Muscle of leg (tissue), 11 donors: Measurements from ENCODE around the gene AQP7. TPM values are rescaled to one million over a fixed set of nuclear protein-coding genes. Genes with fewer than 3 reads are reported as not detected.

Experiments
- DNase-seq: peaks from one replicate; pipeline ENCODE4 v3.0.0; 2013
- H3K27ac ChIP-seq: one replicate; pipeline ENCODE4 v1.5.1; 2013; ENCODE audit warnings: mild to moderate bottlenecking, low read length, control low read depth
- H3K27me3 ChIP-seq: one replicate; pipeline ENCODE4 v1.6.1; 2013; ENCODE audit warnings: low read length; ENCODE audit not compliant: control insufficient read depth, insufficient read depth
- H3K36me3 ChIP-seq: one replicate; pipeline ENCODE4 v1.6.1; 2013; ENCODE audit warnings: low read length; ENCODE audit not compliant: control insufficient read depth, insufficient read depth
- H3K4me1 ChIP-seq: one replicate; pipeline ENCODE4 v1.6.1; 2013; ENCODE audit warnings: low read length; ENCODE audit not compliant: control insufficient read depth, insufficient read depth
- H3K4me3 ChIP-seq: one replicate; pipeline ENCODE4 v1.5.1; 2013; ENCODE audit warnings: low read length, control low read depth
- H3K9me3 ChIP-seq: replicated peaks from 2 replicates; pipeline ENCODE4 v1.6.1; 2013; ENCODE audit warnings: low read depth, low read length; ENCODE audit not compliant: control insufficient read depth
- WGBS: methylation state at CpG from one replicate; pipeline ENCODE4 v1.1.5; 2013; ENCODE audit warnings: missing lambda C conversion rate; ENCODE audit not compliant: insufficient coverage; 5-methylcytosine and 5-hydroxymethylcytosine counted together
- polyA plus RNA-seq, 8 donors: library from polyadenylated mRNA; unstranded; fragments of 120-200 nt; gene quantifications; one replicate each; pipeline versions ENCODE4 v1.2.1 to v1.2.3, GENCODE V29; 2013; ENCODE audit warnings: inconsistent platforms in 1 of 8, low replicate concordance in 1 of 8; ENCODE audit not compliant: insufficient read length in 8 of 8, insufficient read depth in 1 of 8
- total RNA-seq: library from RNA; stranded (reverse); fragments of 120-200 nt; gene quantifications from one replicate; pipeline ENCODE4 v1.2.4, GENCODE V29; 2013

AQP7 gene
- total and polyA plus RNA-seq, 9 donors: 0.93 to 4.4 (median 1.5) TPM

GRCh38 chr9:33354651-33355211, 47.6 kb downstream of the AQP7 start:
- H3K4me1 ChIP-seq: peaks cover 10% of the 10 kb centered on the region
- H3K27ac ChIP-seq: peak overlapping the region; percentile 55
- WGBS: 76% methylated on average over 5 of the region's 5 CpGs
- no peaks in the 10 kb centered on the region for H3K9me3 ChIP-seq
- H3K4me3 ChIP-seq: no peak overlapping the region
- no peaks in the 10 kb centered on the region for H3K27me3 ChIP-seq
- peaks cover 27% of the 10 kb centered on the region for H3K36me3 ChIP-seq
- DNase-seq: peak; percentile 30

GRCh38 chr9:33351547-33351946, 50.8 kb downstream of the AQP7 start:
- no peak overlapping the region for H3K27ac ChIP-seq
- H3K4me1 ChIP-seq: peaks cover 13% of the 10 kb centered on the region
- H3K36me3 ChIP-seq: peaks cover 54% of the 10 kb centered on the region
- H3K9me3 ChIP-seq: no peaks in the 10 kb centered on the region
- no peak overlapping the region for H3K4me3 ChIP-seq
- DNase-seq: no peak
- WGBS: 94% methylated on average over 2 of the region's 4 CpGs
- no peaks in the 10 kb centered on the region for H3K27me3 ChIP-seq

- Histone ChIP-seq H3K4me1 (peaks cover 13% of the 10 kb centered on the region), H3K4me3 (no peak overlapping the region), H3K27me3 (no peaks in the 10 kb centered on the region), H3K27ac (peak overlapping the region; percentile 82), H3K36me3 (peaks cover 61% of the 10 kb centered on the region), H3K9me3 (no peaks in the 10 kb centered on the region)
- DNase-seq: peak; percentile 91
- WGBS: no CpG with 5 or more reads among the region's 2 CpGs
These were observed 52.1 kb downstream of the AQP7 start for GRCh38 chr9:33350310-33350709.

DNA sequence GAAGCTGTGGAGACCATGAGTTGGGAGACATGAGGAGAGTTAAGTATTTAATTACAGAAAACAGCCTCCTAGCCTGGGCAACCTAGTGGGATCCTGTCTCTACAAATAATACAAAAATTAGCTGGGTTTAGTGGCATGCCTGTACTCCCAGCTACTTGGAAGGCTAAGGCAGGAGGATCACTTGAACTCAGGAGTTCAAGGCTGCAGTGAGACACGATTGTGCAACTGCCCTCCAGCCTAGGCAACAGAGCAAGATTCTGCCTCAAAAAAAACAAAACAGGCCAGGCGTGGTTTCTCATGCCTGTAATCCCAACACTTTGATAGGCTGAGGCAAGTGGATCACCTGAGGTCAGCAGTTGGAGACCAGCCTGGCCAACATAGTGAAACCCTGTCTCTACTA, 52.6 kb downstream of the AQP7 start:
- H3K27me3 ChIP-seq: no peaks in the 10 kb centered on the region
- no peak overlapping the region for H3K4me3 ChIP-seq
- peaks cover 12% of the 10 kb centered on the region for H3K4me1 ChIP-seq
- peak overlapping the region; percentile 82 for H3K27ac ChIP-seq
- no peaks in the 10 kb centered on the region for H3K9me3 ChIP-seq
- WGBS: 95% methylated on average over 2 of the region's 2 CpGs
- H3K36me3 ChIP-seq: peaks cover 60% of the 10 kb centered on the region
- no peak for DNase-seq

- peaks cover 6% of the 10 kb centered on the region for H3K4me1 ChIP-seq
- peaks cover 63% of the 10 kb centered on the region for H3K36me3 ChIP-seq
- no peaks in the 10 kb centered on the region for H3K9me3 ChIP-seq
- no peak for DNase-seq
- no peak overlapping the region for H3K27ac ChIP-seq
- no peaks in the 10 kb centered on the region for H3K27me3 ChIP-seq
- H3K4me3 ChIP-seq: no peak overlapping the region
- WGBS: 90% methylated on average over 2 of the region's 4 CpGs
These were observed 53.4 kb downstream of the AQP7 start for GRCh38 chr9:33348998-33349397.

- Histone ChIP-seq H3K27me3 (no peaks in the 10 kb centered on the region), H3K36me3 (peaks cover 61% of the 10 kb centered on the region), H3K4me3 (no peak overlapping the region), H3K9me3 (no peaks in the 10 kb centered on the region), H3K27ac (no peak overlapping the region), H3K4me1 (peaks cover 6% of the 10 kb centered on the region)
- WGBS: 100% methylated on average over 2 of the region's 4 CpGs
- DNase-seq: peak; percentile 24
These were observed 55.8 kb downstream of the AQP7 start for GRCh38 chr9:33346564-33346963.

- WGBS: 100% methylated on average over 1 of the region's 3 CpGs
- no peak for DNase-seq
- Histone ChIP-seq H3K27ac (no peak overlapping the region), H3K9me3 (peaks cover 8% of the 10 kb centered on the region), H3K4me3 (no peak overlapping the region), H3K4me1 (no peaks in the 10 kb centered on the region), H3K27me3 (no peaks in the 10 kb centered on the region), H3K36me3 (peaks cover 71% of the 10 kb centered on the region)
These were observed 58.2 kb downstream of the AQP7 start for GRCh38 chr9:33344145-33344544.

- no peak for DNase-seq
- Histone ChIP-seq H3K36me3 (peaks cover 63% of the 10 kb centered on the region), H3K4me1 (peaks cover 3% of the 10 kb centered on the region), H3K9me3 (peaks cover 10% of the 10 kb centered on the region), H3K4me3 (no peak overlapping the region), H3K27me3 (no peaks in the 10 kb centered on the region), H3K27ac (no peak overlapping the region)
- WGBS: no CpG with 5 or more reads among the region's 3 CpGs
These were observed 61.2 kb downstream of the AQP7 start for GRCh38 chr9:33341182-33341581.

DNA sequence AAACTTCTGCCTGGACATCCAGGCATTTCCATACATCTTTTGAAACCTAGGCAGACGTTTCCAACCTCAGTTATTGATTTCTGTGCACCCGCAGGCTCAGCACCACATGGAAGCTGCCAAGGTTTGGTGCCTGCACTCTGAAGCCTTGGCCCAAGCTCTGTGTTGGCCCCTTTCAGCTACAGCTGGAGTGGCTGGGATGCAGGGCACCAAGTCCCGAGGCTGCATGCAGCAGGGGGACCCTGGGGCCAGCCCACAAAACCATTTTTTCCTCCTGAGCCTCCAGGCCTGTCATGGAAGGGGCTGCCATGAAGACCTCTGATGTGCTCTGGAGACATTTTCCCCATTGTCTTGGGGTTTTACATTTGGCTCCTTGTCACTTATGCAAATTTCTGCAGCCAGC, 62.2 kb downstream of the AQP7 start:
- Histone ChIP-seq H3K27ac (no peak overlapping the region), H3K4me3 (no peak overlapping the region), H3K27me3 (no peaks in the 10 kb centered on the region), H3K36me3 (peaks cover 56% of the 10 kb centered on the region), H3K4me1 (peaks cover 3% of the 10 kb centered on the region), H3K9me3 (peaks cover 10% of the 10 kb centered on the region)
- no peak for DNase-seq
- WGBS: 100% methylated on average over 3 of the region's 3 CpGs
